ENCODE results near the gene MINAR2. TPM values are rescaled to one million over a fixed set of nuclear protein-coding genes. Genes with fewer than 3 reads are reported as not detected.
A peak's percentile ranks its signal among the peaks of the same experiment; 100 is the strongest.

The MINAR2 gene
- total RNA-seq, 4 donors from 2014 or later = 0.17 TPM; not detected in 3

GRCh38 chr5:129760636-129761325, 12.9 kb downstream of the MINAR2 start:
- no peak overlapping the region for H3K27ac ChIP-seq (replicated peaks in 1 of 4)
- H3K4me1 ChIP-seq = no peaks in the 10 kb centered on the region
- no peak for DNase-seq (ENCODE audit: extremely low spot score)
- H3K27me3 ChIP-seq = no peaks in the 10 kb centered on the region
- no peak overlapping the region for H3K4me3 ChIP-seq
- no peaks in the 10 kb centered on the region for H3K36me3 ChIP-seq
- 94% methylated on average over 1 of the region's 1 CpG for WGBS
- intact Hi-C loops (cut with DNase I) = loop anchor here (10.0 kb wide), 1 partner anchor 856 kb away; no protein-coding TSS in a partner anchor
- H3K9me3 ChIP-seq = no peaks in the 10 kb centered on the region
- TF ChIP-seq POLR2A (IDR thresholded peaks at IDR 0.05; ENCODE audit: low read depth) = no peak
- TF ChIP-seq POLR2AphosphoS5 (IDR thresholded peaks at IDR 0.05) = no peak
- TF ChIP-seq CTCF (IDR thresholded peaks at IDR 0.05) = no peak
- no peak for TF ChIP-seq EP300 (IDR thresholded peaks at IDR 0.05)

GRCh38 chr5:129763651-129764050, 15.8 kb downstream of the MINAR2 start:
- 88% methylated on average over 1 of the region's 1 CpG for WGBS
- Histone ChIP-seq H3K27ac (replicated peaks in 1 of 4) (no peak overlapping the region), H3K36me3 (no peaks in the 10 kb centered on the region), H3K27me3 (no peaks in the 10 kb centered on the region), H3K4me3 (no peak overlapping the region), H3K4me1 (no peaks in the 10 kb centered on the region), H3K9me3 (no peaks in the 10 kb centered on the region)
- no peak for DNase-seq (ENCODE audit: extremely low spot score)
- TF ChIP-seq POLR2A (IDR thresholded peaks at IDR 0.05; ENCODE audit: low read depth) (no peak), CTCF (IDR thresholded peaks at IDR 0.05) (no peak), POLR2AphosphoS5 (IDR thresholded peaks at IDR 0.05) (no peak), EP300 (IDR thresholded peaks at IDR 0.05) (no peak)
- intact Hi-C loops (cut with DNase I) = loop anchor here (10.0 kb wide), 1 partner anchor 859 kb away; no protein-coding TSS in a partner anchor

- WGBS = 86% methylated on average over 2 of the region's 2 CpGs
- no peak for DNase-seq (ENCODE audit: extremely low spot score)
- no peaks in the 10 kb centered on the region for H3K9me3 ChIP-seq
- H3K36me3 ChIP-seq = no peaks in the 10 kb centered on the region
- no peak for TF ChIP-seq POLR2A (IDR thresholded peaks at IDR 0.05; ENCODE audit: low read depth)
- no peak for TF ChIP-seq POLR2AphosphoS5 (IDR thresholded peaks at IDR 0.05)
- no peak for TF ChIP-seq CTCF (IDR thresholded peaks at IDR 0.05)
- no peak for TF ChIP-seq EP300 (IDR thresholded peaks at IDR 0.05)
- intact Hi-C loops (cut with DNase I) = loop anchor here (5.0 to 10.0 kb wide), 3 partner anchors 369 to 862 kb away; no protein-coding TSS in a partner anchor
- H3K4me3 ChIP-seq = no peak overlapping the region
- H3K4me1 ChIP-seq = peaks cover 0 to 6% (median 0%) of the 10 kb centered on the region in 4 donors
- no peak overlapping the region for H3K27ac ChIP-seq (replicated peaks in 1 of 4)
- no peaks in the 10 kb centered on the region for H3K27me3 ChIP-seq
Measured at GRCh38 chr5:129766798-129767197, 18.9 kb downstream of the MINAR2 start.

GRCh38 chr5:129767927-129768380, 20.1 kb downstream of the MINAR2 start:
- Histone ChIP-seq H3K27ac (replicated peaks in 1 of 4) (no peak overlapping the region), H3K4me1 (peaks cover 0 to 6% (median 0%) of the 10 kb centered on the region in 4 donors), H3K4me3 (no peak overlapping the region), H3K36me3 (no peaks in the 10 kb centered on the region), H3K9me3 (no peaks in the 10 kb centered on the region), H3K27me3 (no peaks in the 10 kb centered on the region)
- TF ChIP-seq POLR2AphosphoS5 (IDR thresholded peaks at IDR 0.05) (no peak), EP300 (IDR thresholded peaks at IDR 0.05) (no peak), POLR2A (IDR thresholded peaks at IDR 0.05; ENCODE audit: low read depth) (no peak), CTCF (IDR thresholded peaks at IDR 0.05) (peak in 2 of 3 experiments; percentile 94 to 99)
- DNase-seq (ENCODE audit: extremely low spot score) = no peak
- intact Hi-C loops (cut with DNase I) = loop anchor here (5.0 to 10.0 kb wide), 3 partner anchors 371 to 863 kb away; no protein-coding TSS in a partner anchor
- WGBS = 0% methylated on average over 3 of the region's 3 CpGs
